ENCODE results near the gene TBKBP1. TPM values are rescaled to one million over a fixed set of nuclear protein-coding genes. Genes with fewer than 3 reads are reported as not detected.

Gene TBKBP1
- polyA plus RNA-seq (2013, experiment 1 of 2; ENCODE audit: insufficient read length), result 10.7 TPM
- 14.0 TPM for polyA plus RNA-seq (2013, experiment 2 of 2; ENCODE audit: insufficient read length)

GRCh38 chr17:47693731-47694580, at the start of gene TBKBP1:
Gene TBKBP1 (plus strand): TSS chr17:47694161. CDS start chr17:47696113, 1,952 bp downstream.
- DNase-seq, result peak; percentile 66

GRCh38 chr17:47644324-47644723, 49.6 kb upstream of the TBKBP1 start:
- no peak for DNase-seq

- DNase-seq, result peak; percentile 100
These were observed 44.6 kb upstream of the TBKBP1 start, which contains the start of gene KPNB1 for GRCh38 chr17:47649153-47649971. Gene KPNB1 (plus strand): TSS chr17:47649919. CDS start chr17:47650245, 326 bp downstream.

- DNase-seq, result no peak
These were observed 43.9 kb upstream of the TBKBP1 start for GRCh38 chr17:47649972-47650524.

GRCh38 chr17:47650525-47651522, 43.1 kb upstream of the TBKBP1 start:
- peak; percentile 98 for DNase-seq

GRCh38 chr17:47651704-47652103, 42.3 kb upstream of the TBKBP1 start:
- no peak for DNase-seq

GRCh38 chr17:47652570-47652969, 41.4 kb upstream of the TBKBP1 start:
- DNase-seq, result no peak

- DNase-seq, result no peak
These were observed 40.5 kb upstream of the TBKBP1 start for GRCh38 chr17:47653442-47653841.

GRCh38 chr17:47654991-47655390, 39.0 kb upstream of the TBKBP1 start:
- DNase-seq, result no peak

GRCh38 chr17:47660064-47660492, 33.9 kb upstream of the TBKBP1 start:
- no peak for DNase-seq

- peak; percentile 52 for DNase-seq
These were observed 29.9 kb upstream of the TBKBP1 start for GRCh38 chr17:47663912-47664623.

- DNase-seq, result no peak
These were observed 29.4 kb upstream of the TBKBP1 start for GRCh38 chr17:47664624-47664941.

- DNase-seq, result no peak
These were observed 28.3 kb upstream of the TBKBP1 start for GRCh38 chr17:47665655-47666054.

- DNase-seq, result no peak
These were observed 24.9 kb upstream of the TBKBP1 start for GRCh38 chr17:47669081-47669480.

GRCh38 chr17:47670064-47670463, 23.9 kb upstream of the TBKBP1 start:
- no peak for DNase-seq

- no peak for DNase-seq
These were observed 19.5 kb upstream of the TBKBP1 start for GRCh38 chr17:47674499-47674898.

- DNase-seq, result no peak
These were observed 18.4 kb upstream of the TBKBP1 start for GRCh38 chr17:47675380-47676198.

- no peak for DNase-seq
These were observed 17.8 kb upstream of the TBKBP1 start for GRCh38 chr17:47676199-47676472.

- no peak for DNase-seq
These were observed 17.3 kb upstream of the TBKBP1 start for GRCh38 chr17:47676510-47677165.

- DNase-seq, result no peak
These were observed 15.8 kb upstream of the TBKBP1 start for GRCh38 chr17:47678196-47678595.

Data from fibroblast of skin of back (primary cell).